Body of pancreas (tissue), 4 donors: Measurements from ENCODE around the gene ABCG8. TPM values are rescaled to one million over a fixed set of nuclear protein-coding genes. Genes with fewer than 3 reads are reported as not detected.

Source experiments
- ATAC-seq: fragments of 150-250 bp; one replicate; pipeline ENCODE4 v1.9.1; 2016
- DNase-seq, 4 donors: peaks; one replicate each; pipeline ENCODE4 v3.0.0-alpha.2; 2019
- H3K27ac ChIP-seq, 4 donors: fragments of 200-600 bp; sonication (generic); 1 replicate in 3 of 4; 2 replicates in 1 of 4; pipeline versions ENCODE4 v1.5.1 to v1.6.1; 2016 to 2019; ENCODE audit warnings: mild to moderate bottlenecking in 1 of 4, mixed read lengths in 1 of 4, moderate library complexity in 1 of 4
- H3K27me3 ChIP-seq, 2 donors: fragments of 200-600 bp; sonication (generic); one replicate each; pipeline ENCODE4 v1.6.0; 2016; ENCODE audit warnings: mild to moderate bottlenecking in 1 of 2
- H3K36me3 ChIP-seq, 2 donors: fragments of 200-600 bp; sonication (generic); replicated peaks in 1 of 2; 2 replicates each; pipeline ENCODE4 v1.5.1; 2016; ENCODE audit warnings: low read depth in 2 of 2; ENCODE audit not compliant: insufficient read depth in 1 of 2
- H3K4me1 ChIP-seq: fragments of 200-600 bp; sonication (generic); one replicate; pipeline ENCODE4 v1.6.0; 2016
- H3K4me3 ChIP-seq, 2 donors: fragments of 200-600 bp; sonication (generic); 1 replicate in 1 of 2; 2 replicates in 1 of 2; pipeline ENCODE4 v1.5.1; 2016 to 2019
- H3K9me3 ChIP-seq, 3 donors: fragments of 200-600 bp; sonication (generic); 1 replicate in 2 of 3; 2 replicates in 1 of 3; pipeline ENCODE4 v1.5.1; 2016
- POLR2A ChIP-seq, 3 donors: fragments of 450-650 bp; IDR thresholded peaks; one replicate each; pipeline ENCODE4 v1.6.1; 2016; ENCODE audit warnings: antibody characterized with exemption in 3 of 3, mild to moderate bottlenecking in 2 of 3
- WGBS, 2 donors: methylation state at CpG; one replicate each; pipeline ENCODE4 v1.1.5; 2017; 5-methylcytosine and 5-hydroxymethylcytosine counted together
- intact Hi-C: fragments of 100-400 bp; cut with DNase I; formaldehyde crosslinking; loops from one replicate; pipeline ENCODE4 v1.15.1; 2023
- total RNA-seq, 2 donors: library from RNA; depleted of rRNA; stranded (reverse); fragments of >200 nt; gene quantifications; one replicate each; pipeline ENCODE4 v1.1.0, GENCODE V29; 2016
- TF ChIP-seq, protein P1 (sequence below), 7 experiments: fragments of 450-650 bp in 4 of 7; fragments of 200-600 bp in 3 of 7; sonication (generic) in 3 of 7; IDR thresholded peaks; one replicate each; pipeline ENCODE4 v1.5.1; 2016 to 2019; ENCODE audit warnings: antibody characterized with exemption in 7 of 7

ABCG8 gene
- total RNA-seq, 2 donors from 2014 or later = not detected

DNA sequence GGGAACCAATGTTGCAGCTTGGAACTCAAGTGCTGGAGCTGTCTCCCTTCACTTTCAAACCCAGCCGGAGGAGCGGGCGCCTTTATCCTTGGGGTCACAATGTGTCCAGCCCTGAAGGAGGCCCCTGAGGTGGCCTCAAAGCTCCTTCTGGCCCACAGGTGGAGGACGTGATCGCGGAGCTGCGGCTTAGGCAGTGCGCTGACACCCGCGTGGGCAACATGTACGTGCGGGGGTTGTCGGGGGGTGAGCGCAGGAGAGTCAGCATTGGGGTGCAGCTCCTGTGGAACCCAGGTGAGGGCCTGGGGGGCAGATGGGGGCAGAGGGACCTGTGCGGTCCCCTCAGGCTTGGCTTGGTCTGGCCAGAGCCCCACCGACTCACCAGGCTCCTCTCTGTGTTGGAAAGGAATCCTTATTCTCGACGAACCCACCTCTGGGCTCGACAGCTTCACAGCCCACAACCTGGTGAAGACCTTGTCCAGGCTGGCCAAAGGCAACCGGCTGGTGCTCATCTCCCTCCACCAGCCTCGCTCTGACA is 13.5 kb downstream of the ABCG8 start:
- no peaks in the 10 kb centered on the region for H3K4me1 ChIP-seq
- 85 to 93% methylated on average over 10 to 17 of the region's 21 CpGs for WGBS, 2 donors
- H3K27me3 ChIP-seq = no peaks in the 10 kb centered on the region
- no peaks in the 10 kb centered on the region for H3K36me3 ChIP-seq
- intact Hi-C loops = no loop called here
- ATAC-seq = no peak
- H3K27ac ChIP-seq = no peak overlapping the region
- DNase-seq = no peak
- H3K9me3 ChIP-seq = no peaks in the 10 kb centered on the region
- no peak overlapping the region for H3K4me3 ChIP-seq
- TF ChIP-seq, protein P1, sequence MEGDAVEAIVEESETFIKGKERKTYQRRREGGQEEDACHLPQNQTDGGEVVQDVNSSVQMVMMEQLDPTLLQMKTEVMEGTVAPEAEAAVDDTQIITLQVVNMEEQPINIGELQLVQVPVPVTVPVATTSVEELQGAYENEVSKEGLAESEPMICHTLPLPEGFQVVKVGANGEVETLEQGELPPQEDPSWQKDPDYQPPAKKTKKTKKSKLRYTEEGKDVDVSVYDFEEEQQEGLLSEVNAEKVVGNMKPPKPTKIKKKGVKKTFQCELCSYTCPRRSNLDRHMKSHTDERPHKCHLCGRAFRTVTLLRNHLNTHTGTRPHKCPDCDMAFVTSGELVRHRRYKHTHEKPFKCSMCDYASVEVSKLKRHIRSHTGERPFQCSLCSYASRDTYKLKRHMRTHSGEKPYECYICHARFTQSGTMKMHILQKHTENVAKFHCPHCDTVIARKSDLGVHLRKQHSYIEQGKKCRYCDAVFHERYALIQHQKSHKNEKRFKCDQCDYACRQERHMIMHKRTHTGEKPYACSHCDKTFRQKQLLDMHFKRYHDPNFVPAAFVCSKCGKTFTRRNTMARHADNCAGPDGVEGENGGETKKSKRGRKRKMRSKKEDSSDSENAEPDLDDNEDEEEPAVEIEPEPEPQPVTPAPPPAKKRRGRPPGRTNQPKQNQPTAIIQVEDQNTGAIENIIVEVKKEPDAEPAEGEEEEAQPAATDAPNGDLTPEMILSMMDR (IDR thresholded peaks at IDR 0.05) = no peak
- no peak for TF ChIP-seq POLR2A (IDR thresholded peaks at IDR 0.05)

- Histone ChIP-seq H3K36me3 (no peaks in the 10 kb centered on the region), H3K4me1 (no peaks in the 10 kb centered on the region), H3K9me3 (no peaks in the 10 kb centered on the region), H3K27me3 (no peaks in the 10 kb centered on the region), H3K4me3 (no peak overlapping the region), H3K27ac (no peak overlapping the region)
- TF ChIP-seq, protein P1 (IDR thresholded peaks at IDR 0.05) = no peak
- TF ChIP-seq POLR2A (IDR thresholded peaks at IDR 0.05) = no peak
- intact Hi-C loops = no loop called here
- 74 to 75% methylated on average over 9 to 10 of the region's 10 CpGs for WGBS, 2 donors
- DNase-seq (no peak), ATAC-seq (no peak)
Observed at GRCh38 chr2:43853141-43854081, 14.6 kb downstream of the ABCG8 start.

GRCh38 chr2:43854671-43855070 is 15.9 kb downstream of the ABCG8 start:
- WGBS, 2 donors = 63 to 73% methylated on average over 3 of the region's 3 CpGs
- DNase-seq = no peak
- no peaks in the 10 kb centered on the region for H3K27me3 ChIP-seq

DNA sequence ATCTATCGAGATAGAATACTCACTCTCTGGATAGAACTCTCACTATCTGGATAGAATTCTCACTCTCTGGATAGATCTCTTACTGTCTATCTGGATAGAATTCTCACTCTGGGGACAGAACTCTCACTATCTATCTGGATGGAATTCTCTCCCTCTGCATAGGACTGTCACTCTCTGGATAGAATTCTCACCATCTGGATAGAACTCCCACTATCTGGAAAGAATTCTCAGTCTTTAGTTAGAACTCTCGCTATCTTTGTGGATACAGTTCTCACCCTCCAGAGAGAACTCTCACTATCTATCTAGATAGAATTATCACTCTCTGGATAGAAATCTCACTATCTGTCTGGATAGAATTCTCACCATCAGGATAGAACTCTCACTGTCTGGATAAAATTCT is 16.5 kb downstream of the ABCG8 start:
- no peak overlapping the region for H3K27ac ChIP-seq
- H3K4me1 ChIP-seq = no peaks in the 10 kb centered on the region
- H3K36me3 ChIP-seq = no peaks in the 10 kb centered on the region
- 69 to 88% methylated on average over 2 of the region's 2 CpGs for WGBS, 2 donors
- H3K9me3 ChIP-seq = no peaks in the 10 kb centered on the region
- TF ChIP-seq, protein P1 (IDR thresholded peaks at IDR 0.05) = no peak
- no peak for TF ChIP-seq POLR2A (IDR thresholded peaks at IDR 0.05)
- no peak for ATAC-seq
- no peak for DNase-seq
- H3K4me3 ChIP-seq = no peak overlapping the region
- intact Hi-C loops = no loop called here
- no peaks in the 10 kb centered on the region for H3K27me3 ChIP-seq

More at GRCh38 chr2:43854671-43855070, 15.9 kb downstream of the ABCG8 start:
- Histone ChIP-seq H3K36me3 (no peaks in the 10 kb centered on the region), H3K4me1 (no peaks in the 10 kb centered on the region), H3K4me3 (no peak overlapping the region), H3K27ac (no peak overlapping the region), H3K9me3 (no peaks in the 10 kb centered on the region)
- no peak for ATAC-seq
- intact Hi-C loops = no loop called here
- no peak for TF ChIP-seq POLR2A (IDR thresholded peaks at IDR 0.05)
- TF ChIP-seq, protein P1 (IDR thresholded peaks at IDR 0.05) = no peak
